ENCODE results near the gene BEAN1.

BEAN1 gene

DNA sequence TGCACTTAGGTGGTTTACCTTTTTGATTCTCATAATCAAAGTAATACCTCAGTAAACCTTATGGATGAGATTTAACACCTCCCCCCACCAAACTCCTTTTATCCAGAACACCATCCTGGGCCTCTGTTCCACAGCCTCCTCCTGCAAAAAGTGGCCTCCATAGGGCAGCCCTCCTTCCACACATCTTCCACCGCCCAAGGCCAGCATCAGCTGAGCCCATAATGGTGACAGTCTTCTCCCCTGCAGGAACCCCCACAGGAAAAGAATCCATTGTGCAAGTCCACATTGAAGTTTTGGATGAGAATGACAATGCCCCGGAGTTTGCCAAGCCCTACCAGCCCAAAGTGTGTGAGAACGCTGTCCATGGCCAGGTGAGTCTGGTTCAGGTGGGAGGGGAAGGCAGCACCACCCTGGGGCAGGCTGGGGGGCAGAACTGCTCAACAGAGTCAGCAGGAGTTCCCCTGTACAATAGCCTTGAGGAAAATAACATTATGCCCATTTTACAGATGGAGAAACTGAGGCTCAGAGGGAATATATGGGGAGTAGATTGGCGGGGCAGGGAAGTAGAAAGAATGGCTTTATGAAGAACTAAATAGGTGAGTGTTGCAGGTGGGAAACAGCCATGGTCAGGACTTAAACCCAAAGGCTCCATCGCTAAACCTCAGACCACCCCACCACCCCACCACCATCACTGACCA is 29.2 kb upstream of the BEAN1 start:
- no peak for DNase-seq

DNA sequence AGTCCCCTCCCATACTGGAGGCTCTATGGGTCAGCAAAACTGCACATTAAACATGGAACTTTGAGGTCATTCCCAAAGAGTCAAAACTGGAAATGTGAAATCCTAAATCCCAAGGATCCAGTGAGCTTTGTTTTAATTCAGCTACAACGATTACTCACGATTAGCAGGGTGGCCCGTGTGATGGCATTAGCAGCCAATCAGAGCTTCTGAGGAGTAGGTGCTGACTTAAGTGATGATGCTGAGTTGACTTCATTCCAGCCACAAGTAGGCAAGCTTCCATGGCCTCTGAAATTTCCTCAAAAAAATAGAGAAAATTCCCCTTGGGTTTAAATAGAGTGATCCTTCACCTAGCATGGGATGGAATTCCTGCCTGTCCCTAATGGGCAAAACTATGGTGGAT is 28.1 kb upstream of the BEAN1 start:
- DNase-seq: no peak

DNA sequence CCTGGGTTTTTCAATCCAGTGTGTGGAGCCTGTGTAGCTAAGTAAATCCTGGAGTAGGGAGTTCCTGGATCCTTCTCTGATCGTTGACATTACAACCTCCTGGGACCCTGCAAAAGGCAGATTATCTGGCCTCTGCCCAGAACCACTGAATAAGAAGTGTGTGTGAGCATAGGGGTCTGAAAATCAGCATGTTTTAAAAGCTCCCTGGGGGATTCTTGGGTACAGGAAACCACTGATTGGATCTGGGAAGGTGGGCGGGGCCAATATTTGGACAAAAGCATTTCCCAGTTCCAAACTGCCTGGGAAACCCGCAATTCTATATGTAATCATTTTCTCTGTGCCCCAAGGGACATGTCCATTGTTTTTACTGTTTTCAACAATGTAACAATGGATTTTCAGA is 27.2 kb upstream of the BEAN1 start:
- DNase-seq: no peak

DNA sequence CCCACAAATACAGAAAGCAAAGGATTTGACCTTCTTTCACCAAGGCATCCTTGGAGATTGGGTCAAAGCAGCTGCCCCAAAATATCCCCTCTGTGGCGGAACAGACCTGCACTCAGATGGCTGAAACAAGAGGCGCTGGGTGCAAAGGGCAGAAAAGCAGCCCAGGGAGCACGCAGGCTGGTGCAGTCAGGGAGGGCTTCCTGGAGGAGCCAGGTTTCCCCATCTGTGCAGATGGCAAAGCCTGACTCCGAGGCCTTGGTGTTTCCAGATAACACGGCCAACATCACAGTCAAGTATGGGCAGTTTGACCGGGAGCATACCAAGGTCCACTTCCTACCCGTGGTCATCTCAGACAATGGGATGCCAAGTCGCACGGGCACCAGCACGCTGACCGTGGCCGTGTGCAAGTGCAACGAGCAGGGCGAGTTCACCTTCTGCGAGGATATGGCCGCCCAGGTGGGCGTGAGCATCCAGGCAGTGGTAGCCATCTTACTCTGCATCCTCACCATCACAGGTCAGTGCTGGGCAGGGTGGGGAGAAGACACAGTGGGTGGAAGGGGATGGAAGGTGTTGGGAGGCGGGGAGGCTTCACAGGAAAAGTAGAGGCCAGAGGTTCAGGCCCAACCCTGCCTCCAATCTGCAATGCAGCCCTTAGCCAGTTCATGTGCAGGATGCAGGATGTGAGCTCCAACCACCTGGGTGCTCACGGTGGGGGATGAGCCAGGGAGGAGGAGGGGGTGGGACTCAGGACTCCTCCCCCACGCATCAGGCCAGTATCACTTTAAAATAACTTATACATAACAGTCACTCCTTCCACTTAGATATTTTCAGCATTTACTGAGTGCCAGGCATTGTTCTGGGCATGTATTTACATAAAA is 26.4 kb upstream of the BEAN1 start:
- DNase-seq: no peak

- DNase-seq: no peak
Measured at GRCh38 chr16:66401610-66402009, 25.5 kb upstream of the BEAN1 start.

DNA sequence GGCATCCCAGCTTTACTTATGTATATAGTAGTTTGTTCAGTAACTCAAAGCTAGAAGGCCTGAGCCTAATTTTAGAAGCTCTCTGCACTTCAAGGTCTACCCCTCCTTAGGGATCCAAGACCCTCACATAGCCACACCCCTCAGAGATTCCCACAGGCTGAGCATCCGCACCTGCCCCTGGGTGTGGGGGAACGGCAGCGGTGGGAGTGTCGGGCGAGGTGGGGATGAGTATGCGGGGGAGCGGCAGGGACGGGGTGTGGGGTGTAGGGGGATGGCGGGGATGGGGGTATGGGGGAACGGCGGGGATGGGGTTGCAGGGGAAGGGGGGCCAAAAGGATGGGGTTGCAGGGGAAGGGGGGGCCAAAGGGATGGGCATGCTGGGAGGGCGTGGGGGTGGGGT is 24.9 kb upstream of the BEAN1 start:
- no peak for DNase-seq

DNA sequence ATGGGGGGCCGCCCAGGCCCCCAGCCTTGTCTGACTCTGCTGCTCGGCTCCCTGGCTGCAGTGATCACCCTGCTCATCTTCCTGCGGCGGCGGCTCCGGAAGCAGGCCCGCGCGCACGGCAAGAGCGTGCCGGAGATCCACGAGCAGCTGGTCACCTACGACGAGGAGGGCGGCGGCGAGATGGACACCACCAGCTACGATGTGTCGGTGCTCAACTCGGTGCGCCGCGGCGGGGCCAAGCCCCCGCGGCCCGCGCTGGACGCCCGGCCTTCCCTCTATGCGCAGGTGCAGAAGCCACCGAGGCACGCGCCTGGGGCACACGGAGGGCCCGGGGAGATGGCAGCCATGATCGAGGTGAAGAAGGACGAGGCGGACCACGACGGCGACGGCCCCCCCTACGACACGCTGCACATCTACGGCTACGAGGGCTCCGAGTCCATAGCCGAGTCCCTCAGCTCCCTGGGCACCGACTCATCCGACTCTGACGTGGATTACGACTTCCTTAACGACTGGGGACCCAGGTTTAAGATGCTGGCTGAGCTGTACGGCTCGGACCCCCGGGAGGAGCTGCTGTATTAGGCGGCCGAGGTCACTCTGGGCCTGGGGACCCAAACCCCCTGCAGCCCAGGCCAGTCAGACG is 24.4 kb upstream of the BEAN1 start:
- DNase-seq: no peak

DNA sequence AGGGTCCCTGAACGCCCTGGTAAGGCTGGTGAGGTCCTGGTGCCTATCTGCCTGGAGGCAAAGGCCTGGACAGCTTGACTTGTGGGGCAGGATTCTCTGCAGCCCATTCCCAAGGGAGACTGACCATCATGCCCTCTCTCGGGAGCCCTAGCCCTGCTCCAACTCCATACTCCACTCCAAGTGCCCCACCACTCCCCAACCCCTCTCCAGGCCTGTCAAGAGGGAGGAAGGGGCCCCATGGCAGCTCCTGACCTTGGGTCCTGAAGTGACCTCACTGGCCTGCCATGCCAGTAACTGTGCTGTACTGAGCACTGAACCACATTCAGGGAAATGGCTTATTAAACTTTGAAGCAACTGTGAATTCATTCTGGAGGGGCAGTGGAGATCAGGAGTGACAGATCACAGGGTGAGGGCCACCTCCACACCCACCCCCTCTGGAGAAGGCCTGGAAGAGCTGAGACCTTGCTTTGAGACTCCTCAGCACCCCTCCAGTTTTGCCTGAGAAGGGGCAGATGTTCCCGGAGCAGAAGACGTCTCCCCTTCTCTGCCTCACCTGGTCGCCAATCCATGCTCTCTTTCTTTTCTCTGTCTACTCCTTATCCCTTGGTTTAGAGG is 23.5 kb upstream of the BEAN1 start:
- no peak for DNase-seq

DNA sequence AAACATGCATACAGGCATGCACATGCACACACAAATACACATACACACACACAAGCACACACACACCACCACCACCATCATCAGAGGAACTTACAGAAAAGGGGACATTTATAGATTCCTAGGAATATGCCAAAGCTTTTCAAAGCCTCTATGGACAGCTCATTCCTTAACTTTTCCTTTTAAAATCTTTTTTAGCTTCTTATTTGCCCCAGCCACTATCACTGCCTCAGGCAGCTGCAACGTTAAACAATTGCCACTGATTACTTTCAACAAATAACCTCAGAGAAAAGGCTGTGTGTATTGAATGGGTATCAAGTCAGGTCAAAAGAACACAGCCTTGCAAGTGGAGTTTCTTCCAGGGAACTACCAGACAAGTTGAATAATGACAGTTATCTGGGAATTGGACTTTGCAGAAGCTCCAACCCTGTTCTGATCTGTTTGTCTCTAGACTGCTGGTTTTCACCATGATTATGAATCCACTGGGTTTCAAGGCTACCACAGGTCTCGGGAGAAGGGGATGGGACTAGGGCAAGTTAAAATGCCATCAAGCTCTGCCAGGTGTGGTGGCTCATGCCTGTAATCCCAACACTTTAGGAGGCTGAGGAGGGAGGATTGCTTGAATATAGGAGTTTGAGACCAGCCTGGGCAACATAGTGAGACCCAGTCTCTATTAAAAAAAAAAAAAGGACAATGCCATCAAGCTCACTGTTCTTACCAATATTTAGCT is 21.9 kb upstream of the BEAN1 start:
- no peak for DNase-seq

- DNase-seq: peak; percentile 67
Measured at GRCh38 chr16:66406534-66407221, 20.4 kb upstream of the BEAN1 start.

DNA sequence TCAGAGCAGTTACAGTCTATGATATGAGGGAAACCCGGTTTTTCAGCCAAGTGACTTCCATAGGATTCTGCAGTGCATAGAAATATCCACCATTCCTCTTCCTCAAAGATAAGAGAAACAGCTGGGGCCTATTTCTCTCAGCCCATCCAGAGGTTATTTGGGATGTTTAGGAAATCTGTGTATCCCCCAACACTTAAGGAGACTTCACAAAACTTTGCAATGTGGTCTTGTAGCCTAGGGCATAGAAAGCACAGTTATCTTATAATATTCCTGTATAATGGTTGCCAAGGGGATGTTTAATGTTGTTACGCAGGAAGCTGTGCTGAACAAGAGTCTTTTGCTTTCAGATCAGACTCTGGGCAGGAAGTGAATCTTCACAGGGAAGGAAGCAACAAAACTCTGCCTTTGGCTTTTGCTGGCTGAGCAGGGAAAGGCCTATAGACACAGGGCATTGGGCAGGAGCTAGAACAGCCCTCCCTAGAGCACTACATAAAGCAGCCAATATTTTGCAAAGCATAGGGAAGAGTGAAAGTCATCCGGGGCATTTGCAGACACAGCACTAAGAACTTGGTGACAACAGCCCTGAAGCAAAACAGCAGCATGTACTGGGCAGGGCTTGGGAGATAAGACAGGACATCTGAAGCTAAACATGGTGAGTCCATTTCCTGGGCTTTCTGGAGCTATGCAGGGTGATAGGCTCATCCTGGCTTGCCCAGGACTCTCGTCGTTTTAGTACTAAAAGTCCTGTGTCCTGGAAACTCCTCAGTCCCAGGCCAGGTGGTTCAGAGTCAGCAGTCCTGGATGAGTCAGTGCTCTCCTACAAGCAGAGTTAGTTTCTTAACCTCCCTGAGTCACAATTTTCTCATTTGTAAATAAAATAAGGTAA is 18.7 kb upstream of the BEAN1 start:
- no peak for DNase-seq

DNA sequence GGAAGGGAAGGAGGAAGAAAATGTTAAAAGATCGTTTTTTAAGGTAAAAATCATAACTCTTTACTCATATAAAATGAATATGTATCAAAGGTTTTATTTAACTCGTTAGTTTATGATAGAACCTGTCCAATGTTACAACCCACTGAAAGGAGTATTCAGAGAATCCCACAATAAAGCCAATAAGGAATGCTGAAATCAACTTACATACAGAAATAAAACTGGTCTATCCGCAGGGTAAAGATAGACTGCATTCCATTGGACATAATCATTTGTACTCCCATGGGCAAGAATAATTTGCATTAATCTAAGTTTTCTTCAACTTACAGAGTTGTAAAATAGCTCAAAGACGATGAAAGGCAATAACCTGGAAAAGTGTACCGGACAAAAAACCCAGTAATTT is 17.9 kb upstream of the BEAN1 start:
- DNase-seq: no peak

- DNase-seq: no peak
Measured at GRCh38 chr16:66412182-66412581, 14.9 kb upstream of the BEAN1 start.

- DNase-seq: no peak
Measured at GRCh38 chr16:66414891-66415290, 12.2 kb upstream of the BEAN1 start.

GRCh38 chr16:66416136-66416535 is 11.0 kb upstream of the BEAN1 start:
- DNase-seq: no peak

DNA sequence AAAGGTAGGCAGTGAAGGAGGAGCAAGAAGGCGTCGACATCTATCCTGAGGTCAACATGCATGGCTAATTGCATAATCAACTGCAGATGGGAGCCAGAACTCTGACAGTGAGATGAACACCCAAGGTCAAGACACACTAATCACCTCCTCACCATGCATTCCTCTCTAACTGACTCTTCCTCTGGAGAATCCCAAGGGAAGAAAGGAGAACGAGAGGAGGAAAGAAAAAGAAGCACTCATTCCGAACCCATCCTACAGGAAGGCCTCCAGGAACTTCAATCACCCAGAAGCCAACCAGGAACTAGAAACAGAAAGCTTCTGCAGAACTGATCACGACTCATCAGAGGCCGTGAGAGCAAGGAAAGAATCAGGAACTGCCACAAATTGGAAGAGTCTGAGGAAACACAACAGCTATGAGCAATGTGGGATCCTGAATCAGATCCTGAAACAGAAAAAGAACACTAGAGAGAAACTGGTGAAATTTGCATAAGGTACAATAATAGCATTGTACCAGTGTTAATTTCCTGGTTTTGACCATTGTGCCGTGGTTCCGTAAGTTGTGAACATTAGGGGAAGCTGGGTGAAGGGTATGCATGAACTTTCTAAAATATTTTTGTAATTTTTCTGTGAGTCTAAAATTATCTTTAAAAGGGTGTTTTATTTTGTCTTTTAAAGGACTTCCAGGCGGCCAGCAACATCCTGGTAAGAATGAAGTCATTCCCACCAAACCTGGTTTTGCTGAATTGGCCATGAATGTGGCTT is 10.0 kb upstream of the BEAN1 start:
- DNase-seq: no peak

DNA sequence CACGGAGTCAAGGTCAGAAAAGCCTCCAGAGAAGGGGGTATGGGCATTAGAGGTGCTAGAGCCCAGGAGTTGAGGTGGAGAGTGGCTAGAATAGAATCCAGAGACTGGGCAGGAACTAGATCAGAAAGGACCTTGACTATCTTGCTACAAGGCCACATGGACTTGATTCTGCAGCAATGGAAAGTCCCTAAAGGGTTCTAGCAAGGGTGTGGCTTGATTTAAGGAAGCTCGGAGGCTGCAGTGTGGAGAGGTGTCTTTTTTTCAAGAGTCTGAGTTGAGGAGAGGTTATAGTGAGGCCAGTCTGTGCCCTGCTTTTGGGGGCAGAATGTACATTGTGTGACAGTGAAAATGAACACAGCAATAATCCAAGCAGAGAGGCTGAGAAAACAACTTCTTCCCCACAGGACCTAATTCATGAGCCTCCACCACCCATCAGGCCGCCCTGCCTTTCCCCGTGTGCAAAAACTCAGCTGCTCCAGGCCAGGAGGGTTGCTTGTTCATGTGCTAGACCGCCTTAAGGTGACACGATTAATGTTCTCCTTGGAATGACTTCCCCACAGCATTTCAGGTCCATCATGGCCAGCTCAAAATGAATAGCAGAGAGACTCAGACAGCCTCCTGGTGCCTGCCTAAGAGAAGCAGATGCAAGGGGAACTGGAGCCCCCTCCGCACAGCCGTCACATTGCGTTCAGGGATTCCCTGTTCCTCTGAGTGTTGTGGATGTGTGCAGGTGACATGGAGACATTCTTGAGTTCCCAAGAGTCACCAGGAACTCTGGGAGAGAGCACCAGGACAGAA is 8.7 kb upstream of the BEAN1 start:
- no peak for DNase-seq

- DNase-seq: no peak
Measured at GRCh38 chr16:66419527-66419926, 7.6 kb upstream of the BEAN1 start.

DNA sequence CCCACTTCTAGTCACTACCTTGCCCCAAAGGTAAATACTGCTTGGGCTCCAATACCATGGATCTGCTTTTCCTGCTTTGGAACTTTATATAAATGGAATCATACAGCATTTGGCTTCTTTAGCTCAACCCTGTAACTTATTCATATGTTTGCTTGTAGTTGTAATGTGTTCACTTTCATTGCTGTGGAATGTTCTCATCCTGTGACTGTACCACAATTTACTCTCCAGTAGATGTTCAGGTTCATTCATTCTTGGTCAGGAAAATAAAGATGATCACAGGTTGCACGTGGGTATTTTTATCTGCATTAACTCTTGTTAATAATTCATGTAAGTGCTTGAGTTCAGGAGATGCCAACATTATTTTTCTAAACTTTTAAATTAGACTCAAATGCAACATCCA is 6.7 kb upstream of the BEAN1 start:
- no peak for DNase-seq

DNA sequence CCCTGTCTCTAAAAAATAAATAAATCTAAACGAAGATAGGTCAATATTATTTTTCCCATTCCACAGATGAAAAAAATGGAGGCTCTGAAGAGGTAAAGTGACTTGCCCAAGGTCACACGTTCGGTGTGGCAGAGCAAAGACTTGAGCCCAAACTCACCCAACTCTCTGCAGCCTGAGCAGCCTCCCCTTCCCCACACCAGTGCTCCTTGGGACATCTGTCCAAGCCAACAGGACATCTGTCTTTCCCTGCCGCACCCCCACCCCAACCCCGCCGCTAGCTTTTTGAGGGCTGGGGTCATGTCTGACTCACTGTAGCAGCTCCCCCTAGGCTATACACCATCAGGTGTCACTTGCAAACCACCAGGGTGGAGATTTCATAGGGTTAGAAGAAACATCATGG is 5.2 kb upstream of the BEAN1 start:
- no peak for DNase-seq
